Stimulated activated CD8-positive, alpha-beta memory T cell treated with anti-CD3 and anti-CD28 coated beads, Interleukin-12 subunit alpha, Interleukin-12 subunit beta, amount 100 ng/mL, for 4 hours (primary cell): ENCODE measurements around the gene PKNOX2.

ENCODE experiments used
- DNase-seq: peaks from one replicate; pipeline ENCODE4 v3.0.0-alpha.2; 2020; ENCODE audit warnings: low read depth

The PKNOX2 gene

DNA sequence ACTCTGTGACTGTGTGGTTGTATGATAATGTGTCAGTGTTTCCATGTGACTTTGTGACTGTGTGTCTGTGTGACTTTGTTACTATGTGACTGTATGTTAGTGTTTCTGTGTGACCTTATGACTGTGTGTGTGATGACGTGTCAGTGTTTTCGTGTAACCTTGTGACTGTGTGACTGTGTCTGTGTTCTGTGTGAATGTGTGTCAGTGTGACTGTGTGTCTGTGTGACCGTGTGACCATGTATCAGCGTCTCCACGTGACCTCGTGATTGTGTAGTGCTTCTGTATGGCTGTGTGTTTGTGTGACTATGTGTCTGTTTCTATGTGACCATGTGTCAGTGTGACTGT is 9.5 kb upstream of the PKNOX2 start:
- DNase-seq, result no peak

DNA sequence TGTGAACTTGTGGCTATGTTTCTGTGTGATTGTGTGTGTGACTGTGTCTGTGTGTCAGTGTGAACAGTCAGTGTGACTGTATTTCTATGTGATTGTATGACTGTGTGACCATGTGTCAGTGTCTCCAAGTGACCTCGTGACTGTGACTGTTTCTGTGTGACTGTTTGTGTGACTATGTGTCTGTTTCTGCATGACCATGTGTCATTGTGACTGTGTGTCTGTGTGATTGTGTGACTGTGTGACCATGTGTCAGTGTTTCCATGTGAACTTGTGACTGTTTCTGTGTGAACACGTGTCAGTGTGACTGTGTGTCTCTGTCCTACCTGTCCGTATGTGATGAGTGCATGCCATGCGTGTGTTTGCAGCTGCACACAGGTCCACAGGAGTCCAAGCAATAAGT is 8.8 kb upstream of the PKNOX2 start:
- no peak for DNase-seq

DNA sequence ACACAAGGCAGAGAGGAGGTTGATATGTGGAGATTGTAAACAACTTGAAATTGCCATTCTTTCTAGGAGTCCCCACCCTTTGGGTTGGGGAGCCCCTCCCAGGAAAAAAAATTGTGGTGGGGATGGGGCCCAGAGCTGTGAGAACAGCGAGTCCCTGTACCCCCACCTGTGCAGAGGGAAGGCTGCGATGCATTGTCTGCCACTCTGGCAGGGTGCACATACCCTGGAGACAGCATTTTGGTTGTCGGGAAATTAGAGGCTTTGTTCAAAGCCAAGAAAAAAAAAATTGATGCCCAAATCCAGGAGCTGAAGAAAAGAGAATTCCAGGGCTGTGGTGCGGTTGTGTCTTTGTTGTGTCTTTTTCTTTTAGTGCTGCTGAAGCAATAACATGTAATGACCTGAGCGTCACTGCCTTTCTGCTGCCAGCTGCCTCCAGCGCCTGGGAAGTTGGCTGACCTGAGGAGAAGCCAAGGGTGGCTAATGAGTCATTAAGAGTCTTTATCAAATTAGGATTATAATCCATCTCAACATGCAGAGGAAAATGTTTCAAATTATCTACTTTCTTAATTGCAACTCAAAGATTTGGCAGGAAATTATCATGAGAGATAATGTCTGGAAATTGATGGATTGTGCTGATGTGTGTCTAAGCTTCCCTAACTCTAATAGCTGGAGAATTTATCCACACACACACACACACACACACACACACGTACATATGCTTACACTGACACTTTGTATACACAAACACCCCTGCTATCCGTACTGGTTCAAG is 8.0 kb upstream of the PKNOX2 start:
- no peak for DNase-seq

DNA sequence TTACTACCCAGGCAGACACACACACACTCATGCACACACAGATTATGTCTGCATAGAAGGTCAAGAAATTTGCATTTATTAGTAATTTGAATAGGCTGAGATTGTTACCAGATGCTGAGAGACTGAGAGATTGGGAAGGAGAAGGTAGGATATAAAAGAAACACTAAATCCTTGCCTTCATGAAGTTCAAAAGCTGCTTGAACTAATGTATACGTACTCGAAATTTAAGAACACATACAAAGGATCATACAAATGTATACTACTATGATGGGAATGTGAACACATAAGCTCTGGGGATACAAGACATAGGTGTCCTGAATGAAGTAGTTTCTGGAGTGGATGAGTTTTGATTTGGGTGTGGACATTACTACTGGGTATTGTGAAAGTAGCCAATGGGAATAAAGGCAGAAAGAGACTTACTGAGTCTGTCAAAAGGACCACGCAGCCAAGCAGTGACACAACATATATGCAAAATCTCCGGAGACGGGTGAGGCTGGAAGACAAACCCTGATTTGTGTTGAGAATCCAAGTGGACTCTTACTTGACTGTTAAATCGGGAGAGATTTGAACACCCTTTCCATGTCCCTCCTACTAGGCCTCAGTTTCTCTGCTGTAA is 7.3 kb upstream of the PKNOX2 start:
- no peak for DNase-seq

DNA sequence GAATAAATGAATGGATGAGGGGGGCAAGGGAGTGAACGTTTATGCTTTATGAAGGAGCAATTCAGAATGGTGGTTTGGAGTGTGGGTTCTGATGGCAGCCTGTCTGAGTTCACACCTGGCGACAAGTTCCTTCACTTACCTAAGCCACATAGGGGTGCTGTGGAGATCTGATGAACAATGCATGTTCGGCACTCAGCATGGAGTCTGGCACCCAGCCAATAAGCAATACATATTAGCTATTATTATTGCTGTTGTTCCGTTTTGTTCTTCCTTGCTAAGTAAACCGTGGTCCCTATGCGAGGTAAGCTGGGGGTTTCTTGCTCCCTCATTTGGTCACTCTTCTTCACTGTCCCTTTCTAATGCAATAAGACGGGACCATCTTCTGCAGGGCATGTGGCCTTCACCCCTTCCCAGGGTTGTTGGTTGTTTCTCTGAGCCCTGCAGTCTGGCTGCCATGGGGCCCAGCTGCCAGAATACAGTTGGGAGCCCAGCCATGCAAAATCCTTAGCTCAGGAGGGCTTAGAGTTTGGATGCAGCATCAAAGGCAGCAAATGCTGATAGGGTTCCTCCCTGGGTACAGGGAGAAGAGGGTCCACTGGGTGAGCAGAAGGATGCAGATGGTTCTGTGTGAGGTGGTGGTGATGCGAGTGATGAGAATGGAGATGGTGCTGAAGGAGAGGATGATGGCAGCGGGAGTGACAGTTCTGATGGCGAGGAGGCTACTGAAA is 6.4 kb upstream of the PKNOX2 start:
- DNase-seq, result no peak

DNA sequence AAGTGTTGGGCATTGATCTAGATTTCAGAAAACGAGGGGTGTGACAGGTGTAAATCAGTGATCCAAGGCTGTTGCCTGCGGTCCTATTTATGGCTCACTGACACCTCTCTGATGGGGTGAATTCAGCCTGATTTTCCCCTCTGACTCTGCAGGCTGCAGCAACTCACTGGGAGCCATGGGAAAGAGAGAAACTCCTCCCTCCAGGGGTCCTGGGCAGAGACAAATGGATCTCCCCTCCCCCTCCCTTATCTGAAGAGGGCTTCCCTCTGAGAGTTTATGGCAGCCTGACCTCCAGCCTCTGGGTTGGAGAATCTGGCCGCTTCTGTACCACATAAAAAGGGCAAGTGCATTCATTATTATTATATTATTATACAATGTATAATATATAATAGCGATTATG is 1.8 kb upstream of the PKNOX2 start:
- no peak for DNase-seq

DNA sequence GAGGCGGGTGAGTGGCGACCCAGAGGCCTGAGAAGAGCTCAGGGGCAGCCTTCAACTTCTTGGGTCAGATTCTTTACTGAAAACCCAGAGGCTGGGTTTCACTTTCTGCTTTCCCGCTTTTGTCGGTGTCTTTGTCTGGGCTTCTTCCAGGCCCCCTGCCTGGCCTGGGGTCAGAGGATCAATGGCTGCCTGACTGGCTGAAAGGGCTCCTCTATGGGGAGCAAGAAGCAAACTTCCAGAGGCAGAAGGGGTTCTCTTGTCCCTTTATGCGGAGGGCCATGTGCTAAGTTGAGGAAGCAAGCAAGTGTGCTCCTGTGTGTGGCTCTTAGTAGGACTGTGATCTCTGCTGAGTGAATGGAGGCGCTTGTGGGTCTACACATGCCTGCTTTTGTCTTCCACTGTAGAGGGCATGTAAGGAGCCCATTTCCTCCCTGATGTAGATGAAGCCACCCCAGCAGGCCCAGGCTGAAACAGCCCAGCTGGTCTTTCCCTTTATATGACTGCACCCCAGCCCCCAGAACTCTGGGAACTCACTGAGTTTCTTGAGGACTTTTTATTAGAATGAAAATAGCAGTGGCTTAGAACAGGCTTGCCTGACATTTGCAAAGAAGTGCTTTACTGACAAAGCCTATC is 1.0 kb upstream of the PKNOX2 start:
- DNase-seq, result no peak

DNA sequence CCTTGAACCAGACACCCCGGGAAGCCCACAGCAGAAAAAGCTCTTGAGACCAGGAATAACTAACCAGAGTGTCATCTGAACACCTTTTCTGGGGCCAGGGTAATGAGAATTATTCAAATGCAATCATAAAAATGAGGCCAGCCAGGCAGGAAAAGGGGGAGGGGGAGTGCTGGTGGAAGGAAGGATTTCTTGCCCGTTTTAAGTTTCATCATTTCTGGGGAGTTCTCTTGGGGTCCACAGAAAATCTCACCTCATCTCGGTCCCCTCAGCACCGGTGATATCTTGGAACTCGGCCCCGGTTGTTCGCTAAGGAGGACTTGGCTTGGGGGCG is 495 bp upstream of the PKNOX2 start:
- no peak for DNase-seq

DNA sequence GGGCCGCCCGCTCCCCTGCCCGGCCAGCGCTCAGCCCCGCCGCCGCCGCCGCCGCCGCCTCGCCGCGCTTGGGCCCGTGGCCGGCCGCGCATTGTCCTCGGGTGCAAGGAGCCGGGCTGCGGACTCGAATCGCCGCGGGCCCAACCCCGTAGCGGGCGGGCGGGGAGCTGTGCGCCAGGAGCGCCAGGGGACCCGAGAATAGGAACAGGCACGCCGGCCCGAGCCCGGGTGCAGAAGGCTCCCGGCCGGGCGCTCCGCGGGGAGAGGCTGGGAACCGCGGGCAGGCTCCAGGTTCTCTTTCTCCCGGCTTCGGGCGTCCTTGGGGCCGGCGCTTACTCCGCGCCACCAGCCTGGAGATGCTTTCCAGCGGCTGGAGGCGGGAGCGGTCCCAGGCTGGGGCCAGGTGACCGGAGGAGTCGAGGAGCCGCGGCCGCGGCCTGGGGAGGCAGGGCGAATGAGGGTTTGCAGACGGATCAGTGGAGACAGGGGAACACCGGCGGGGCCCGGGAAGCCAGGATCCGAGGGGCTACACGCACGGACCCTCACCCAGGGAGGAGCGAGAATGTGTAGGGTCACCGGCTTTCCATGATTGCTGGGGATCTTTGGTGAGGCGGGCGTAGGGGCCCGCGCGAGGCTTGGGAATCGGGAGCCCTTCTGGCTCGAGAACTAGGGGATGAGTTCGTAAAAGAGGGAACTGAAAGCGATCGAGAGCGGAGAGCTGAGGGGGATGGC is 726 bp downstream of the PKNOX2 start:
- no peak for DNase-seq

DNA sequence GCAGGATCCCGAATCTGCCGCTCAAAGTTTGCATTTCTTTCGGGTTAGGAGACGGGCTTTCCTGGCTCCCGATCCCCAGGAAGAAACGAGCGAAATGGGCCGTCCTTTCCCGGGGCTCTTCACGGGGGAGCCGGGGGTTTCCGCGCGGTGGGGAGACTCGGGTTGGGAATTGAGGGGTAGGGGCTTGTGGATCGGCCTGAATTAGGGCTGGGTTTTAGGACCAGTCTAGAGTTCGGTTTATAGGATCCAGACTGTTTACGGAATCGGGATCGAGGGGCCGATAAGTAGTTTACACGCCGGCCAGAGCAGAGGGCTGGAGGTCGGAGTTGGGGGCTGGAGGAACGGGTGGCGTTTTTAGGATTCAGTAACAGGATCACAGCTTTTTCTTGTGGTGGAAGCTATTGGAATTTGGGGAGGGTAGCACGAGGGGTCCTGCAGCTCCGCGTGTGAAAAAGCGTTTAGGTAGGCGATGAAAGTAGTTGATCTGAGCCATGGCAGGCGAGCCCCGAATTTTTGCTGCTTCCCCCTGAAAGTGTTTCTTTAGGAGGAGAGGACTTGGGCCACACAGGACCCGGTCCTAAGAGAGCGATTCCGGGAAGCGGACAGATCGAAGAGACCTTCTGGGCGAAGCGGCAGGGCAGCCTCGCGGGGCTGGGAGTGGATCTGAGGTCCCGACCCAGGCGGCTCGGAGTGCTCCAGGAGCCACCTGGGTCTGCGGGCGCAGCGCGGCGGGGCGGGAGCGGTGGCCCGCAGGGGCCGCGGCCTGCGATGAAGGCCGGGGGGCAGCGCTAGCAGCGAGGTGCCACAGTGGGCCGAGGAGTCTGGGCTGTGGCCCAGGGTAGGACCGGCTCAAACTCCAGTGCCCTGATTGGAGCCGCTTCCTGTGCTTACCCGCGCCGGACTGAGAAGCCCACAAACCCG is 1.6 kb downstream of the PKNOX2 start:
- no peak for DNase-seq

DNA sequence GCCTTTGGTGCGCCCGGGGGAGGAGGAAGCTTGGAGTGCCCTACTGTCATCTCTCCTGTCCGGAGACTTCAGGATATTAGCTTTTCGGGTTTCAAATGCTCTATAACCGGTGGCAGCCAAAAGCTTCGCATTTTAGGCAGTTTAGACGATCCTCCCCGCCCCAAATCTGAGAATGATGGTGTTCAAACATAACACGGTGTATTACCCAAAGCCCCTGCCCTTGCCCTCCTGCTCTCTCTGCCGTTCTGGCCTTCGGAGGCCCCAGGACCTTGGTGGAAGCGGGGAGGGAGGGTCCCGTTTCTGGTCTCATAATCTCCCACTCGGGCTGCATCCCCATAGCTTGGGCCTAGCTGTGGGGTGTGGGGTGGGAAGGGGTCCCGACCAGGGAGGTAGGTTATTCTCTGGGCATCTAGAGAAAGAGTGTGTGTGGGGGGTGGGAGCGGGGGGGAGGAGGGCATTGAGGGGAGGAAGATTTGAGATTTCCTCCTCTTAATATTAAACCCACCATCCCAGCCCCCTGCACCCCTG is 2.3 kb downstream of the PKNOX2 start:
- DNase-seq, result no peak

DNA sequence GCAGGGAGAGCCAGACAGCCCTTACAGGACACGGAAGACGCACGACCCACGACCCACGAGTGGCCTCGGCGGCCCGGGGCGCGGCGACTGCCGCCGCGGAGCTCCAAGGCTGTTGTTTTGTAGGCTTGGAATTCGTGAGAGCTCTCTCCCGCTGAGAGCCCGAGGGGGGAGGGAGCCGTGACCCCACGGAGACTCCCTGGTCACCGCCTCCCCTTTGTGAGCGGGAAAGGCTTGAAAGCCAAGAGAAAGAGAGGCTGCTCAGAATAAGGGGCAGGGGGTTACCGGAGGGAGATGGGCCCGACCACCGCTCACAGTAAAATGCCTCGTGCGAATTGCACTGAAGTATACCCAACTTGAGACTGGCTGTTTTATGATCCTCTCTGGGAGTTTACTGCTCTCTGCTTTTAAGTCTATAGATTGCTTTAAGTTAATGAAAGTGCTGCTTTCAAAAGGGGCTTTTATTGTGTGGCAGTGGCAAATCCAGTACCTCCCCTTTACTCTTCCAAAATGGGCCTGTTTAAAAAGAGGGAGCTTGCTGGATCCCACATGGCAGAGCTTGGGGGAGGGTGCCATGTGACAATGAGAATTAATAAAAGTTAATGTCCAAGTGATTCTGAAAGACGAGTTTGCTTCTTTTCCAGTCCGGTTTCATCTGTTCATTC is 2.9 kb downstream of the PKNOX2 start:
- DNase-seq, result no peak

DNA sequence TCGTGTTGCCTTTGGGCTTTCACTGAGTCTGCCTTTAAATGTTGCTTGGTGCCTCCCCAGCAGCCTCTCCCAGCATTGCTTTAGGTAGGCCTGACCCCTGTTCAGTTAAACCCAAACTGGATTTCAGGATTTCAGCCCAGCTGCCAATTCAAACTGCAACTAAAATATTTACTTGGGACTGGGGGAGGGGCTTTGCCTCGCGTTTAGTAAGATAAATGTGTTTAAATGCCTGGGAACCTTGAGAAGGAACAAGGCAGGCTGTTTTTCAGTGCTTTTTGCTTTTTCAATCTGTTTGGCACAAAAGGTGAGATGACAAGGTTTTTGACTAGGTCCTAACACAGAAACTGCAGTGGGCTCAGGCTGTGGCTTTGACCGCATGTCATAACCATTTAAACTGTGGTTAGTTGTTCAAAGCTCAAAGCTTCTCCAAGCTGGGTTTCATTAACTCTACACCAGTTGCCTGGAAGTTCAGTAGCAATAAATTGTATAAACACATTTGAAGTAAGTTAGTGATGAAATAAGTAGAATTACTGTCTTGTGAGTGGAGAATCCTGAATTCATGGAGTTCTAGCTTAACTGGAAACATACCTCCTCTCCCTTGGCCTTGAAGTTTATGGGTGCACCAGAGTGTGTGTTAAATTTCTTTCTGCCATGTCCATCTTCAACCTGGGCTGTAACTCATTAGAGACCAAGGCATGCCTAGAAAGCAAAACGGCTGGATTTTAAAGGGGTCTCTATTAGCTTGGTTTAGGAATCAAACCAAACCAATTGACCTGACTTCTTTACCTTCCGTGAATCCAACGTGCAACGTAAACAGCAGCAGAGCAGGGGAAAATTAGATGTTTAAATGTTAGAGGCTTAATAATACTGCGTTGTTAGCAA is 3.6 kb downstream of the PKNOX2 start:
- no peak for DNase-seq

DNA sequence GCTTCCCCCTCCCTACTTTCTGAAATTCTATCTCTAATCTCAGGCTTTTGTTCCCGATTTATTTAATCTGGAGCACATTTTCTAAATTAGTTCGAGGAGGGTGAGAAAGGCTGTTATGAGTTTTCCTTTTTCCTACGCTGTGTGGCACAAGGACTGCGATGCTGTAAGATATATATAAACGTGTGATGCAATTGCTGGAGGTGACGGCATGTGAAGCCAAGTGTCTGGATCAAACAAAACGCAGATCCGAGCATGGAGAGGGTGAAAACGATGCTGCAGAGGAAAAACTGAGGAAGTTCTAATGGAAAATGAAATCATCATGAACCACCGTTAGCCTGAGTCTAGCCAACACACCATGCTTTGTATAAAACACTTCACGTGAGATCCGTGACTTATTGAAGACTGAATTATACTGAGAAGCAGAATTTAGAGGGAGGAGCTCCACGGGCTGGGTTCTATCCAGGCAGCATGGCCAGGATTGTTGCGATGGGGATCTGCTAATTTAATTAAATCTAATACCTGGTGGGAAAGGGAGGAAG is 4.4 kb downstream of the PKNOX2 start:
- no peak for DNase-seq

DNA sequence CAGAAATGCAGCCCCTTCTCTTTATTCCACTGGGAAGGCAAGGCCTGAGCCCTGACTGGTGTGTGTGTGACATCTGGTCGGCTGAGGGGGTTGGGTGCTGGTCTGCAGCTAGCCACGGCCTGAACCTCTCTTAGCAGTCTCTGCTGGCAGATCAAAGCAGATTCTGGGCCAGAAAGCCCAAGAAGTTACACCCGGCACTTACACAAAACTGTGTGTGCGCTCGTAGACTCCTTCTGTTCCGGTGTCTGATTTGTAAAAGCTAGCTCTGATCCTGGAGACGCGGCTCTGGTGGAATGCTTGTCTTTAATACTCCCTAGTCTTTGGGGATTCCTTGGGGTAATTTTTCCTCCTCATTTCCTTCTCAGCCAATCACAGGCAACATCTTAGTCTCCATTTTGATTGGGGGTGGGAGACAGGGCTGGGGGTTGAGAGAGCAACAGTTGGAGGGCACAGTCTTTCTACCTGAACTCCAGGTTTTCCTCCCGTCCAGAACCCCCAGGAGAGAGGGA is 5.5 kb downstream of the PKNOX2 start:
- no peak for DNase-seq

DNA sequence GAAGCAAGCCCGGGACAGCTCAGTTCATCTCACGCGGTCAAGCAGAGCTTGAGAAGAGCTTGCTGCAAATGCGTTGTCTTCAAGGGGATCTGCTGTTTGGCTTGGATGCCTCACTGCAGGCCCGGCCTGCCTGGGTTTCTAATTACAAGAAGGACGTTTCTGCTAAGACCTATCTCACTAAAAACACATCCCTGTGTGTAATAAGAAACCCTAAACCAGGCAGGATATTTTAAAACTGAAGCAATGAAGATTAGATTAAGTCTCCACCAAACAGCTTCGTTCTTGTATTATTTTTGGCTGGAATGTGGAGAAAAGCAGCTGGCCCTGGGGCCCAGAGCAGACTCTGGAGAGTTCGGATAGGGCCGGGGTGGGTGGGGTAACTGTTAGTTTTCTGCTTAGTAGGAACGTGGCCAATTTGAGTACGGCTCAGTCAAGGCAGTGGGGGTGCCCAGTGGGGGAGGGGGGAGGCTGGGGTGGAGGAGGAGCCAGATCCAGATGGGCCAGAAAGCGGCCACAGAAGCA is 6.0 kb downstream of the PKNOX2 start:
- DNase-seq, result no peak

DNA sequence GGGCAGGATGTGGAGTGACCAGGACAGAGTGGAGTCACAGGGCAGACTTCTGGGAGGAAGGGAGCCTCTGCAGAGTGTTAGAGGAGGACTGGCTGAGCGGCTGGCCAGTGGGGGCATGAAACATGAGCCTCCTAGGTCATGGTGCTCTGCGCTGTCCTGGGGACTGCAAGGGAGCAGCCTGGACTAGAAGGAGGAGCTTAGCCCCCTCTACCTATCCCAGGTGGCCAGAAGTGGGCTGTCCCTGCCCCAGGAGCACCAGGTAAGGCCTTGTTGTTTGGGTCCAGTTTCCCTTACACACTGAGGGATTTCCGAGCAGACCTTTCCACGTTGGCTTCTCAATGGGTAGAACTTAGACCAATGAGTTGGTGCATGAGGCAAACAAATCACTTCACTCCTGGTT is 7.4 kb downstream of the PKNOX2 start:
- DNase-seq, result no peak

DNA sequence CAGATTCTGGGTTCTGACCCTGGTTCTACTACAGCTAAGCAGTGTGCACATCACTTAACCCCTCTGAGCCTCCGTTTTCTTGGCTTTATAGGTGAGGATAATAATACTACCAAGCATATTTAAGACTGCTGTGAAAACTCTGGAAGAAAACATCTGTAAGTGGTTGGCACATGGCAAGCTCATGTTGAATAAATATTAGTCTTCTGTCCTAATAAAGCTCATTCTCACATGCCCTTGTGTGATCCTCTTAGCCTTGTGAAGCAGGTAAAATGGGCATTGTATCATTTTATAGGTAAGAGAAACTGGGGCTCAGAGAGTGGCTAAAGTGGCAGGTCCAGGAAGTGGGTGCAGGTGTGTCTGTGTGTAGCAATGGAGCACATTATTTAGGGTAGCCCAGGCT is 8.5 kb downstream of the PKNOX2 start:
- no peak for DNase-seq

DNA sequence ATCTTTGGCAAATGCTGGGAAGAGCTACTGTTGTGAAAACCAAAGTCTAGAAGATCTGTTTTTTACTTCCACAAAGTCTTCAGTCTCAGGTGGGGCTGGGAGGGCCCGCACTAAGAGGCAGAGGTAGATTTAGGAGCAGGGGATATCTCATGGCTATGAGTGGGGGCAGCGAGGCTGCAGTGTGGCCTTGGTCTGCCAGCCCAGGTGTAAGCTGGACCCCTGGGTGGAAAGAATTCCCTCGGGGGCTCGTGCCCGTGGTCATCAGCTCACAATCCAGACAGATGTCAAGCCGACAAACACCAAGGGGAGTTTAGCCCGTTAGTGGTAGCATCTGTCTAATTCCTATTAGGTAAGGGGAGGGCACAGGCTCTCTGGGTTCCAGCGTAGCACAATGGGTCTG is 9.0 kb downstream of the PKNOX2 start:
- DNase-seq, result no peak
